ENCODE data around the gene DNM1L.

DNM1L gene

GRCh38 chr12:32679091-32679919 lies at the start of gene DNM1L:
Gene DNM1L, plus strand, starts transcription at chr12:32679301. Its CDS starts 63 bp downstream, at chr12:32679364.
- DNase-seq: peak; percentile 95

GRCh38 chr12:32641287-32641901 lies 37.7 kb upstream of the DNM1L start:
- DNase-seq: no peak

GRCh38 chr12:32644431-32644830 lies 34.7 kb upstream of the DNM1L start:
- no peak for DNase-seq

GRCh38 chr12:32647275-32647674 lies 31.8 kb upstream of the DNM1L start:
- no peak for DNase-seq

- no peak for DNase-seq
Observed at GRCh38 chr12:32650508-32650907, 28.6 kb upstream of the DNM1L start.

GRCh38 chr12:32651151-32651955 lies 27.7 kb upstream of the DNM1L start:
- no peak for DNase-seq

GRCh38 chr12:32651956-32652210 lies 27.2 kb upstream of the DNM1L start:
- DNase-seq: no peak

GRCh38 chr12:32659908-32660440 lies 19.1 kb upstream of the DNM1L start:
- DNase-seq: no peak

- DNase-seq: no peak
Observed at GRCh38 chr12:32661706-32662105, 17.4 kb upstream of the DNM1L start.

- DNase-seq: no peak
Observed at GRCh38 chr12:32662665-32663064, 16.4 kb upstream of the DNM1L start.

- no peak for DNase-seq
Observed at GRCh38 chr12:32666018-32666417, 13.1 kb upstream of the DNM1L start.

GRCh38 chr12:32669584-32669983 lies 9.5 kb upstream of the DNM1L start:
- DNase-seq: no peak

- peak; percentile 56 for DNase-seq
Observed at GRCh38 chr12:32671930-32672780, 6.9 kb upstream of the DNM1L start.

GRCh38 chr12:32679920-32680237 lies 778 bp downstream of the DNM1L start:
- no peak for DNase-seq

- no peak for DNase-seq
Observed at GRCh38 chr12:32680787-32681186, 1.7 kb downstream of the DNM1L start.

GRCh38 chr12:32681272-32681671 lies 2.2 kb downstream of the DNM1L start:
- no peak for DNase-seq

GRCh38 chr12:32686340-32686739 lies 7.2 kb downstream of the DNM1L start:
- DNase-seq: no peak

- DNase-seq: no peak
Observed at GRCh38 chr12:32688786-32689185, 9.7 kb downstream of the DNM1L start.

GRCh38 chr12:32690927-32691326 lies 11.8 kb downstream of the DNM1L start:
- DNase-seq: no peak

GRCh38 chr12:32692358-32692757 lies 13.3 kb downstream of the DNM1L start:
- no peak for DNase-seq

GRCh38 chr12:32693036-32693435 lies 13.9 kb downstream of the DNM1L start:
- DNase-seq: no peak

- DNase-seq: no peak
Observed at GRCh38 chr12:32695787-32696186, 16.7 kb downstream of the DNM1L start.

- DNase-seq: no peak
Observed at GRCh38 chr12:32697445-32697844, 18.3 kb downstream of the DNM1L start.

Measured in NCI-H2029 (cell line).